Measurements from ENCODE around the gene CSTF1. TPM values are rescaled to one million over a fixed set of nuclear protein-coding genes. Genes with fewer than 3 reads are reported as not detected.

CSTF1 gene
- total and polyA plus RNA-seq, 2 of the 8 experiments (the other 6 are each of a cell fraction or from before 2014, with no cell fraction given): 59.4 to 83.5 TPM

DNA sequence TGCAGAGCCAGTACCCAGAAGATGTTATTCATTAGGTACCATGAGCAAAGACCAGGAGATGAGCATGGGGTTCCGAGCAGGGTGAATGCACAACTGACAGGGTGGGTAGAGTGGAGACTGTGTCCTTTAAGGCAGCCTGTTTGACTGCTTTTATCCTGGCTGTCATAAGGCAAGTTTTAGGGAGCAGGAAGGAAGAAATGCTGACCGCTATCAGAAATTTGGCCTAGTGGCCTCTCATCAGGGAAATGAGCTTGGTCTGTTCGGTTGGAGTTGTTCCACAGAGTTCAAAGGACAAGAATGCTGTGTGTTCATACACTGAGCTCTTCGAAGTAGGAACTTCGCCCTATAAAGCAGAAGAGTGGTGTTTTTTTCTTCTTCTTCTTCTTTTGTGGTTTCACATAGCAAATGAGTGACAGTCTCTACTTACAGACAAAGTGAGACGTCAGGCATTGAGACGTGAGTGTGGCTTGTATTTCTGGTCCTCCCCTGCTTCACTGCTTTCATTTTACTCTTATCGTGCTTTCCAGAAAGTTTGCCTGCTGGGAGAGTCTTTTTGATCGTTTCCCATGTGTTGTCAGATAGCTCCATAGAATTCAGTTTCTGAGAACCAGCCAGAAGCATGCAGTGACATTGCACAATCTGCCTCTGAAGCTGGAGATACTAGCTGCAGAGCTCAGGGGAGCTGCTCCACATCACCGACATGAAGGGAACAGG, 19.5 kb downstream of the CSTF1 start, which contains the start of gene CASS4:
Gene CASS4 (plus strand): TSS at position 502 of the 714 bp plus-strand sequence. CDS start 199 bp downstream, at position 701.
- H4K20me1 ChIP-seq (replicated peaks in 1 of 2; ENCODE audit: control insufficient read depth in 1 of 2, insufficient read depth in 2 of 2, low read length in 2 of 2): peaks cover 2 to 4% of the 10 kb centered on the region in 2 experiments
- no peaks in the 10 kb centered on the region for H3K79me1 ChIP-seq (ENCODE audit: low read depth, low read length)
- no peaks in the 10 kb centered on the region for H3K27me3 ChIP-seq (replicated peaks in 1 of 4; ENCODE audit: control insufficient read depth in 3 of 4, extremely low read depth in 1 of 4, insufficient read depth in 3 of 4, low read length in 3 of 4)
- no peak within 1 kb of the TSS for H3K56ac ChIP-seq (replicated peaks; ENCODE audit: insufficient read length, low read depth, low read length)
- no peak within 1 kb of the TSS for H3K9ac ChIP-seq (replicated peaks in 1 of 4; ENCODE audit: extremely low read depth in 1 of 4, low read depth in 3 of 4, low read length in 3 of 4)
- H3K79me2 ChIP-seq (ENCODE audit: control insufficient read depth in 1 of 2, insufficient read depth in 2 of 2, low read length in 2 of 2): no peaks in the 10 kb centered on the region
- TF ChIP-seq TAF1 (IDR thresholded peaks at IDR 0.05; ENCODE audit: low read depth, low read length) (no peak), MAFK (IDR thresholded peaks at IDR 0.05; ENCODE audit: low read depth, low read length) (no peak)
- no peak within 1 kb of the TSS for H3K23ac ChIP-seq (ENCODE audit: insufficient read length)
- FAIRE-seq: no peak
- 93% methylated on average over 10 of the region's 10 CpGs; no CpG with 5 or more reads in 1 of the 2 experiments for WGBS, 2 experiments (ENCODE audit: extremely low coverage in 1 of 2, insufficient coverage in 1 of 2, insufficient read length in 1 of 2, insufficient replicate concordance in 2 of 2, low coverage in 1 of 2, low lambda C conversion rate in 2 of 2, missing lambda C conversion rate in 1 of 2)
- H3K4ac ChIP-seq (replicated peaks; ENCODE audit: insufficient read length, low read depth, low read length): no peak within 1 kb of the TSS
- H4K8ac ChIP-seq (ENCODE audit: extremely low read depth, insufficient read depth, low read length): no peak within 1 kb of the TSS
- no peak for DNase-seq (ENCODE audit: low read depth in 1 of 2, low spot score in 2 of 2)
- POLR2A ChIA-PET (ENCODE audit: partially characterized antibody): interaction anchor here (0.5 to 1.1 kb wide), 2 partner anchors 18 to 77 kb away, joined by 3 read pairs; no protein-coding TSS in a partner anchor
- peaks cover 0 to 15% (median 8%) of the 10 kb centered on the region in 4 experiments; a peak in 6 of 8 replicates for H3K36me3 ChIP-seq (ENCODE audit: control insufficient read depth in 2 of 4, insufficient read depth in 4 of 4, low read length in 3 of 4)
- no peak within 1 kb of the TSS for H2BK12ac ChIP-seq (ENCODE audit: low read depth, low read length)
- no peak within 1 kb of the TSS for H2BK15ac ChIP-seq (ENCODE audit: low read length)
- no peak within 1 kb of the TSS for H2BK20ac ChIP-seq (ENCODE audit: low read length)
- H3K14ac ChIP-seq (ENCODE audit: insufficient read length): no peak within 1 kb of the TSS
- H2AK5ac ChIP-seq (ENCODE audit: low read depth, low read length): no peak within 1 kb of the TSS
- CTCF ChIA-PET (ENCODE audit: partially characterized antibody): interaction anchor here (0.7 to 1.5 kb wide), 3 partner anchors 11 to 94 kb away, joined by 3 to 4 read pairs (median 3); no protein-coding TSS in a partner anchor
- no peak within 1 kb of the TSS for H2BK120ac ChIP-seq (replicated peaks; ENCODE audit: low read depth, low read length)
- no peak within 1 kb of the TSS for H4K5ac ChIP-seq (ENCODE audit: insufficient read length, low read depth, low read length)
- H2BK5ac ChIP-seq (ENCODE audit: low read depth, low read length): no peak within 1 kb of the TSS
- H3K23me2 ChIP-seq (ENCODE audit: low read depth, low read length): no peaks in the 10 kb centered on the region
- H3K27ac ChIP-seq (ENCODE audit: low read depth, low read length): no peak within 1 kb of the TSS
- no peak within 1 kb of the TSS for H2AFZ ChIP-seq (ENCODE audit: low read length)
- H3K4me3 ChIP-seq (ENCODE audit: extremely low read depth in 1 of 4, insufficient read depth in 2 of 4, low read depth in 3 of 4, low read length in 4 of 4): no peak within 1 kb of the TSS
- no peaks in the 10 kb centered on the region for H3K4me1 ChIP-seq (replicated peaks in 1 of 4; ENCODE audit: control insufficient read depth in 3 of 4, insufficient read depth in 4 of 4, low read length in 3 of 4)
- no peak within 1 kb of the TSS for H4K91ac ChIP-seq (replicated peaks; ENCODE audit: insufficient read length, low read length)
- H3K4me2 ChIP-seq (ENCODE audit: insufficient read depth in 1 of 2, low read depth in 2 of 2, low read length in 2 of 2): no peak within 1 kb of the TSS
- H3K18ac ChIP-seq (ENCODE audit: extremely low read depth, low read length): no peak within 1 kb of the TSS
- no peaks in the 10 kb centered on the region for H3K9me3 ChIP-seq (ENCODE audit: insufficient read depth in 2 of 2, low read depth in 1 of 2, low read length in 1 of 2)
